Effector memory CD4-positive, alpha-beta T cell (primary cell): ENCODE data around the gene SSBP3.

Experiments used
- DNase-seq, 3 donors: peaks; one replicate each; pipeline ENCODE4 v3.0.0-alpha.2; 2020
- H3K27ac ChIP-seq: 2 replicates; pipeline ENCODE4 v1.7.0; 2013; ENCODE audit warnings: mild to moderate bottlenecking, low read length, moderate library complexity; ENCODE audit not compliant: insufficient read depth, poor library complexity, severe bottlenecking
- H3K27me3 ChIP-seq: replicated peaks from 2 replicates; pipeline ENCODE4 v1.7.0; 2013; ENCODE audit warnings: mild to moderate bottlenecking, low read length; ENCODE audit not compliant: insufficient read depth, control insufficient read depth, poor library complexity, severe bottlenecking
- H3K36me3 ChIP-seq: 2 replicates; pipeline ENCODE4 v1.7.0; 2013; ENCODE audit warnings: mild to moderate bottlenecking, low read length, moderate library complexity; ENCODE audit not compliant: control insufficient read depth, insufficient read depth
- H3K4me1 ChIP-seq: 2 replicates; pipeline ENCODE4 v1.7.0; 2013; ENCODE audit warnings: low read length, mild to moderate bottlenecking; ENCODE audit not compliant: control insufficient read depth, insufficient read depth, poor library complexity, severe bottlenecking
- H3K4me3 ChIP-seq: 2 replicates; pipeline ENCODE4 v1.7.0; 2013; ENCODE audit warnings: low read length, low read depth, mild to moderate bottlenecking; ENCODE audit not compliant: insufficient read depth, poor library complexity, severe bottlenecking
- H3K9me3 ChIP-seq: 2 replicates; pipeline ENCODE4 v1.7.0; 2013; ENCODE audit warnings: mild to moderate bottlenecking, low read length, moderate library complexity; ENCODE audit not compliant: control insufficient read depth

The SSBP3 gene

GRCh38 chr1:54365847-54366246 lies 40.3 kb downstream of the SSBP3 start:
- no peaks in the 10 kb centered on the region for H3K36me3 ChIP-seq
- H3K4me1 ChIP-seq, result no peaks in the 10 kb centered on the region
- H3K27me3 ChIP-seq, result no peaks in the 10 kb centered on the region
- H3K4me3 ChIP-seq, result no peak overlapping the region
- no peak overlapping the region for H3K27ac ChIP-seq
- no peak for DNase-seq
- H3K9me3 ChIP-seq, result no peaks in the 10 kb centered on the region

DNA sequence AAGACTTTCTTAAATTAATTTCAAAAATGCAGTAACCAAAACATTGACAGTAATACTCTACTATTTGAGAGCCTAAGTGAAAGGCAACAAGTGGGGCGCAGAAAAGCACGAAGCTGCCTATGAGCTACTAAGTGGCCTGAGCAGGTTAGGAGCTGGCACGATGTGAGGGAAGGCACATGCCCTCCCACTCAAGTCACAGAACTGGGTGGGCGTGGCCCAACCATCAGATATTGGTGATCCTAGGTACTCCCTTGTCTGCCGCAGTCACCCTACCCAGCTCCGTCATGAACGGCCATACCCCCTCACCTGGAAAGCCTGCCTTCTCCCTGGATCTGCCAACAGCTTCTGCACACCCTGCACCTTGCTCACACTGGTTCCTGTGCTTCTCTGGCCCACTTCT lies 40.8 kb downstream of the SSBP3 start:
- H3K9me3 ChIP-seq, result no peaks in the 10 kb centered on the region
- H3K27me3 ChIP-seq, result no peaks in the 10 kb centered on the region
- no peaks in the 10 kb centered on the region for H3K4me1 ChIP-seq
- no peak overlapping the region for H3K4me3 ChIP-seq
- H3K36me3 ChIP-seq, result no peaks in the 10 kb centered on the region
- DNase-seq, result no peak
- H3K27ac ChIP-seq, result no peak overlapping the region

DNA sequence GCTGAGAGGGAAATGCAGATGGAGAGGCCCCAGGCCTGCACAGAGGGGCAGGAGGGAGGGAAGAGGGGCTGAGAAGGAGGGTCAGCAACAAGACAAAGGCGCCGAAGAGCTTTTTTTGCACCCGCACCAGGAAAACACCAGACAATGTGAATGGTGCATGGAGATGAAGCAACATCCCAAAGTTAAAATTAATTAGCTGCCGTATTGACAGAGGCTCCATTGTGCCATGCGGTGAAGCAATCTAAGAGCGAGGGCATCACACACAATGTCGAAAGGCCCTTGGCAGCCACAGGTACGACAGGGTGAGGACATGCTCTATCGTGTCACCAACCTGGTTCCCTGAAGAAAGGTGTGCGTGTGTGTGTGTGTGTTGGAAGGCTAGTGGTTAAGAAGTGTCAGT lies 41.2 kb downstream of the SSBP3 start:
- Histone ChIP-seq H3K27ac (no peak overlapping the region), H3K27me3 (no peaks in the 10 kb centered on the region), H3K4me1 (no peaks in the 10 kb centered on the region), H3K4me3 (no peak overlapping the region), H3K36me3 (no peaks in the 10 kb centered on the region), H3K9me3 (no peaks in the 10 kb centered on the region)
- no peak for DNase-seq

- H3K4me3 ChIP-seq, result no peak overlapping the region
- H3K9me3 ChIP-seq, result no peaks in the 10 kb centered on the region
- no peaks in the 10 kb centered on the region for H3K27me3 ChIP-seq
- no peaks in the 10 kb centered on the region for H3K4me1 ChIP-seq
- H3K36me3 ChIP-seq, result no peaks in the 10 kb centered on the region
- DNase-seq, result no peak
- H3K27ac ChIP-seq, result no peak overlapping the region
These were observed 41.6 kb downstream of the SSBP3 start for GRCh38 chr1:54364582-54364981.

- no peak for DNase-seq
- Histone ChIP-seq H3K36me3 (no peaks in the 10 kb centered on the region), H3K4me3 (no peak overlapping the region), H3K4me1 (no peaks in the 10 kb centered on the region), H3K27me3 (no peaks in the 10 kb centered on the region), H3K27ac (no peak overlapping the region), H3K9me3 (no peaks in the 10 kb centered on the region)
These were observed 42.3 kb downstream of the SSBP3 start for GRCh38 chr1:54363925-54364324.

GRCh38 chr1:54362881-54363340 lies 43.3 kb downstream of the SSBP3 start:
- no peaks in the 10 kb centered on the region for H3K36me3 ChIP-seq
- no peaks in the 10 kb centered on the region for H3K27me3 ChIP-seq
- no peak overlapping the region for H3K27ac ChIP-seq
- no peaks in the 10 kb centered on the region for H3K9me3 ChIP-seq
- no peak overlapping the region for H3K4me3 ChIP-seq
- no peak for DNase-seq
- H3K4me1 ChIP-seq, result peaks cover 6% of the 10 kb centered on the region

GRCh38 chr1:54361342-54361741 lies 44.9 kb downstream of the SSBP3 start:
- no peak overlapping the region for H3K4me3 ChIP-seq
- H3K9me3 ChIP-seq, result no peaks in the 10 kb centered on the region
- H3K36me3 ChIP-seq, result no peaks in the 10 kb centered on the region
- no peaks in the 10 kb centered on the region for H3K27me3 ChIP-seq
- H3K4me1 ChIP-seq, result peaks cover 22% of the 10 kb centered on the region
- H3K27ac ChIP-seq, result no peak overlapping the region
- no peak for DNase-seq

DNA sequence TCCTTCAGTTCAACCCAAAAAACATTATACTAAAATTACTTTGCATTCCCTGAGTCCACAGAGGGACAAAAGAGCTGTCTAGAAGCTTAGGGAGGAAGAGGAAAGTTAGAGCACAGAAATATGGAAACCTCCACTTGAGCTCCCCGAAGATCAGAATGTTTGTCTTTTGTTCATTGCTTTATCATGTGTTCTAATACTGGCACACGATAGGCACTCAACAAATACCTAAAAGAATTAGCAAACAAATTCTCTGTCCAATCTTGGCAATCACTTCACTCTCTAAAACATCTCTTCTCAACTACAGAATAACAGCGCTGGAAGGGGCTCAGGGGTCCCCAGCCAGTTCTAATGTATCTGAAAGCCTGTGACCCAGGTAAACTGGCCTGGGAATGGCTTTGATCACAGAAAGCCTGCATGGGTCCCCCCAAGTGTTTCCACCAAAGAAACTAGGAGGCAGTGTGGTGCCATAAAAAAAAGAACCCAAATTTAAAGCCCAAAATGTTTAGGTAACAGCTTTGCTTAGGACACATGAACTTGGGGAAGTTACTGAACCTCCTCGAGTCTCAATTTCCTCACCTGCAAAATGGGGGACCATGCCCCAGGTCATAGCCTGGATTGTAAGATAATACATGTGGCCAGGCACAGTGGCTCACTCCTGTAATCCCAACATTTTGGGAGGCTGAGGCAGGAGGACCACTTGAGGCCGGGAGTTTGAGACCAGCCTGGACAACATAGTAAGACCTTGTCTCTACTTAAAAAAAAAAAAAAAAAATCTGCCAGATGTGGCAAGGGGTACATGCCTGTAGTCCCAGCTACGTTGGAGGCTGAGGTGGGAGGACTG lies 45.8 kb downstream of the SSBP3 start:
- Histone ChIP-seq H3K4me3 (no peak overlapping the region), H3K36me3 (no peaks in the 10 kb centered on the region), H3K9me3 (no peaks in the 10 kb centered on the region), H3K27ac (no peak overlapping the region), H3K4me1 (peaks cover 23% of the 10 kb centered on the region), H3K27me3 (no peaks in the 10 kb centered on the region)
- DNase-seq, result no peak

GRCh38 chr1:54359393-54360162 lies 46.6 kb downstream of the SSBP3 start:
- H3K27ac ChIP-seq, result no peak overlapping the region
- no peak for DNase-seq
- H3K36me3 ChIP-seq, result no peaks in the 10 kb centered on the region
- H3K27me3 ChIP-seq, result no peaks in the 10 kb centered on the region
- peaks cover 23% of the 10 kb centered on the region for H3K4me1 ChIP-seq
- no peak overlapping the region for H3K4me3 ChIP-seq
- no peaks in the 10 kb centered on the region for H3K9me3 ChIP-seq

DNA sequence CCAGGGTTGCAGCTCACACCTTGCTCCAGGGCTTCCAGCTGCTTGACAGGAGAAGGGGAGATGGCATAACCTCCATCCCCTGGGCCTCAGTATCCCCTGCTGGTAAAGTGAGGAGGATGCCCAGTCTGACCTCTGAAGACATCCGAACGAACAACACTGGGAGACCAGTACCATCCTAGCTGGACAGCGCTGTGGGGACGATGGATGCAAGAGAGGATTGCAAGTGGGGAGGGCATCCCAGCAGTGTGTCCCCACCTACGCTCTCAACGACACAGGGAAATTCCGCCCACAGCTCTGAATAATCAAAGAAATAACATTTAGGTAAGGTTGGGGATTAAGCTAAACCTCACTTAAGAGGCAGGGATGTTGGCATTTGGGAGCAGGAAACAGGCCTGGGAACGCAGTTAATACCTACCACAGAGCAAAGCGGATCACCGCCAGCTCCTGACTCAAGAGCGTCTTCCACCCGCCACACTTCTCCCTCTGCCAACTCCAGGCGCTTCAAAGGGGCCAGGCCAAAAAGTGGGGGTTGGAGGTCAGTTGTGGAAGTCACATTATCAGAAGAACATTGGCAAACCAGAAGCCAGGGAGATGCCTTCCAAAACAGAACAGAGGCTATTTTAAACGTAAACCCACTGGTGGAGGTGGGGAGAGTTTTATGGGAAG lies 47.6 kb downstream of the SSBP3 start:
- Histone ChIP-seq H3K4me1 (peaks cover 23% of the 10 kb centered on the region), H3K9me3 (no peaks in the 10 kb centered on the region), H3K4me3 (no peak overlapping the region), H3K36me3 (no peaks in the 10 kb centered on the region), H3K27ac (no peak overlapping the region), H3K27me3 (no peaks in the 10 kb centered on the region)
- no peak for DNase-seq
